HG02970 (cell line): ENCODE measurements around the gene SORCS3.

Source experiments
- ATAC-seq: cut with Tn5 transposase; IDR thresholded peaks from one replicate; pipeline ENCODE4 v1.9.1; 2021; ENCODE audit warnings: mild to moderate bottlenecking, moderate library complexity, moderate number of reproducible peaks; ENCODE audit not compliant: unreplicated experiment, low FRiP score

Gene SORCS3

GRCh38 chr10:104766341-104766740 lies 125.3 kb downstream of the SORCS3 start:
- no peak for ATAC-seq

GRCh38 chr10:104767282-104767681 lies 126.2 kb downstream of the SORCS3 start:
- ATAC-seq, result no peak

GRCh38 chr10:104767745-104768144 lies 126.7 kb downstream of the SORCS3 start:
- no peak for ATAC-seq

GRCh38 chr10:104773105-104773504 lies 132.0 kb downstream of the SORCS3 start:
- ATAC-seq, result no peak

GRCh38 chr10:104774234-104774633 lies 133.1 kb downstream of the SORCS3 start:
- no peak for ATAC-seq

- no peak for ATAC-seq
Observed at GRCh38 chr10:104777086-104777799, 136.2 kb downstream of the SORCS3 start.

- no peak for ATAC-seq
Observed at GRCh38 chr10:104778371-104778770, 137.3 kb downstream of the SORCS3 start.

- ATAC-seq, result no peak
Observed at GRCh38 chr10:104779701-104780100, 138.6 kb downstream of the SORCS3 start.

- ATAC-seq, result no peak
Observed at GRCh38 chr10:104780165-104780564, 139.1 kb downstream of the SORCS3 start.

GRCh38 chr10:104780946-104781595 lies 140.0 kb downstream of the SORCS3 start:
- ATAC-seq, result no peak

- ATAC-seq, result no peak
Observed at GRCh38 chr10:104784452-104784851, 143.4 kb downstream of the SORCS3 start.

GRCh38 chr10:104791471-104791870 lies 150.4 kb downstream of the SORCS3 start:
- no peak for ATAC-seq

- no peak for ATAC-seq
Observed at GRCh38 chr10:104795411-104795810, 154.3 kb downstream of the SORCS3 start.

GRCh38 chr10:104796823-104797222 lies 155.7 kb downstream of the SORCS3 start:
- no peak for ATAC-seq

GRCh38 chr10:104802941-104803340 lies 161.9 kb downstream of the SORCS3 start:
- ATAC-seq, result no peak

GRCh38 chr10:104804880-104805279 lies 163.8 kb downstream of the SORCS3 start:
- ATAC-seq, result no peak

GRCh38 chr10:104806801-104807200 lies 165.7 kb downstream of the SORCS3 start:
- no peak for ATAC-seq

GRCh38 chr10:104807581-104808310 lies 166.7 kb downstream of the SORCS3 start:
- ATAC-seq, result no peak

GRCh38 chr10:104809288-104810090 lies 168.4 kb downstream of the SORCS3 start:
- peak; percentile 65 for ATAC-seq

GRCh38 chr10:104811166-104811565 lies 170.1 kb downstream of the SORCS3 start:
- ATAC-seq, result no peak

GRCh38 chr10:104816501-104816900 lies 175.4 kb downstream of the SORCS3 start:
- ATAC-seq, result no peak
